ENCODE measurements around the gene MITF. TPM values are rescaled to one million over a fixed set of nuclear protein-coding genes. Genes with fewer than 3 reads are reported as not detected.
"Not testable (repeated sequence)": the region's sequence is repeated elsewhere in the genome, so short reads cannot be mapped to it uniquely, and the experiment has no call there.

Gene MITF
- total and polyA plus RNA-seq, 8 donors, result 3.5 to 61.3 (median 15.5) TPM

GRCh38 chr3:69902386-69902785, 163.1 kb downstream of the MITF start:
- Histone ChIP-seq H3K36me3 (no peaks in the 10 kb centered on the region), H3K27me3 (no peaks in the 10 kb centered on the region), H3K4me3 (no peak overlapping the region), H3K9me3 (no peaks in the 10 kb centered on the region), H3K4me1 (peaks cover 0 to 37% (median 15%) of the 10 kb centered on the region in 4 donors), H3K27ac (no peak overlapping the region)
- WGBS, 5 donors, result 89 to 96% (median 92%) methylated on average over 1 of the region's 1 CpG
- intact Hi-C loops (cut with DNase I; ENCODE audit: low total_unique reads), result no loop called here
- DNase-seq, result no peak
- TF ChIP-seq, protein P1, sequence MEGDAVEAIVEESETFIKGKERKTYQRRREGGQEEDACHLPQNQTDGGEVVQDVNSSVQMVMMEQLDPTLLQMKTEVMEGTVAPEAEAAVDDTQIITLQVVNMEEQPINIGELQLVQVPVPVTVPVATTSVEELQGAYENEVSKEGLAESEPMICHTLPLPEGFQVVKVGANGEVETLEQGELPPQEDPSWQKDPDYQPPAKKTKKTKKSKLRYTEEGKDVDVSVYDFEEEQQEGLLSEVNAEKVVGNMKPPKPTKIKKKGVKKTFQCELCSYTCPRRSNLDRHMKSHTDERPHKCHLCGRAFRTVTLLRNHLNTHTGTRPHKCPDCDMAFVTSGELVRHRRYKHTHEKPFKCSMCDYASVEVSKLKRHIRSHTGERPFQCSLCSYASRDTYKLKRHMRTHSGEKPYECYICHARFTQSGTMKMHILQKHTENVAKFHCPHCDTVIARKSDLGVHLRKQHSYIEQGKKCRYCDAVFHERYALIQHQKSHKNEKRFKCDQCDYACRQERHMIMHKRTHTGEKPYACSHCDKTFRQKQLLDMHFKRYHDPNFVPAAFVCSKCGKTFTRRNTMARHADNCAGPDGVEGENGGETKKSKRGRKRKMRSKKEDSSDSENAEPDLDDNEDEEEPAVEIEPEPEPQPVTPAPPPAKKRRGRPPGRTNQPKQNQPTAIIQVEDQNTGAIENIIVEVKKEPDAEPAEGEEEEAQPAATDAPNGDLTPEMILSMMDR (IDR thresholded peaks at IDR 0.05), result no peak
- TF ChIP-seq POLR2AphosphoS5 (IDR thresholded peaks at IDR 0.05) (no peak), EP300 (IDR thresholded peaks at IDR 0.05) (no peak), POLR2A (IDR thresholded peaks at IDR 0.05) (no peak)

DNA sequence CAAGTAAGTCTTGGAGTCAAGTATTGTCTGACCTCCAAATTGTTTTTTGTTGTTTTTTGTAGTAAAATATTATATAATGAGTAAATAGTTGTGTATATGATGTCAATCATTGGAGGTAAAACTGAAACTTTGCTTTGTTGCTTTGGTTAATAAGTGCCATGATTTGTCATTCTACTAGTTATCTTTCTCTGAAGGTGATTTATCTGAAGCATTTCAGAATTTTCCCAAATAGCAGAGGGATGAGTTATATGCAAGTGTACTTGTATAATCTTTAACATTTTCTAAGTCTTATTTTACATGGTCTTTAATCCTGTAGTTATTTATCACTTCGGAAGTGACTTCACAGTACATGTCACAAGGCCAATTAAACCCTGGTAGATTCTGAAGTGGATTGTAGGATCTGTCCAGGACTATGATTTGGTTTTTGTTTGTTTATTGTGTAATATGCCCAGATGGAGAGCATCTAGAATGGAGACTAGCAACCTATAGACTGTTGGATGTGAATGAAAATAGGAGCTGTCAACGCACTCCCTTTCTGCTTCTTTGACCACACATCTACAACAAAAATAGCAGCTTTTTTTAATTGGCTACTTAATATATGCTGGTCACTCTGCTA, 167.2 kb downstream of the MITF start:
- peaks cover 0 to 39% (median 14%) of the 10 kb centered on the region in 4 donors for H3K4me1 ChIP-seq
- TF ChIP-seq, protein P1 (IDR thresholded peaks at IDR 0.05), result no peak
- no peak for TF ChIP-seq EP300 (IDR thresholded peaks at IDR 0.05)
- no peak for TF ChIP-seq POLR2A (IDR thresholded peaks at IDR 0.05)
- TF ChIP-seq POLR2AphosphoS5 (IDR thresholded peaks at IDR 0.05), result no peak
- DNase-seq, result no peak
- intact Hi-C loops (cut with DNase I; ENCODE audit: low total_unique reads), result no loop called here
- H3K36me3 ChIP-seq, result no peaks in the 10 kb centered on the region
- no peaks in the 10 kb centered on the region for H3K27me3 ChIP-seq
- H3K4me3 ChIP-seq, result no peak overlapping the region
- H3K27ac ChIP-seq, result no peak overlapping the region
- WGBS, 5 donors, result 93 to 99% (median 95%) methylated on average over 2 of the region's 2 CpGs
- peaks cover 0 to 9% (median 4%) of the 10 kb centered on the region in 4 donors for H3K9me3 ChIP-seq

GRCh38 chr3:69907554-69907953, 168.3 kb downstream of the MITF start:
- H3K27me3 ChIP-seq, result no peaks in the 10 kb centered on the region
- H3K36me3 ChIP-seq, result no peaks in the 10 kb centered on the region
- H3K27ac ChIP-seq, result no peak overlapping the region
- DNase-seq, result no peak
- H3K9me3 ChIP-seq, result peaks cover 0 to 9% (median 4%) of the 10 kb centered on the region in 4 donors
- 71 to 89% (median 83%) methylated on average over 1 of the region's 1 CpG for WGBS, 5 donors
- TF ChIP-seq POLR2AphosphoS5 (IDR thresholded peaks at IDR 0.05) (no peak), EP300 (IDR thresholded peaks at IDR 0.05) (no peak), POLR2A (IDR thresholded peaks at IDR 0.05) (no peak)
- TF ChIP-seq, protein P1 (IDR thresholded peaks at IDR 0.05), result no peak
- H3K4me3 ChIP-seq, result no peak overlapping the region
- H3K4me1 ChIP-seq, result peaks cover 0 to 33% (median 9%) of the 10 kb centered on the region in 4 donors
- intact Hi-C loops (cut with DNase I; ENCODE audit: low total_unique reads), result no loop called here

GRCh38 chr3:69909859-69910258, 170.6 kb downstream of the MITF start:
- H3K4me3 ChIP-seq; intact Hi-C loops (cut with DNase I; ENCODE audit: low total_unique reads); H3K9me3 ChIP-seq; H3K27ac ChIP-seq; H3K36me3 ChIP-seq; H3K27me3 ChIP-seq; DNase-seq: not testable (repeated sequence)
- peaks cover 0 to 28% (median 6%) of the 10 kb centered on the region in 4 donors for H3K4me1 ChIP-seq

- no peak overlapping the region for H3K27ac ChIP-seq
- H3K36me3 ChIP-seq, result peaks cover 0 to 5% (median 2%) of the 10 kb centered on the region in 4 donors
- no peaks in the 10 kb centered on the region for H3K27me3 ChIP-seq
- intact Hi-C loops (cut with DNase I; ENCODE audit: low total_unique reads), result no loop called here
- peaks cover 0 to 15% (median 7%) of the 10 kb centered on the region in 4 donors for H3K9me3 ChIP-seq
- no peak for TF ChIP-seq POLR2AphosphoS5 (IDR thresholded peaks at IDR 0.05)
- no peak for TF ChIP-seq POLR2A (IDR thresholded peaks at IDR 0.05)
- no peak for TF ChIP-seq EP300 (IDR thresholded peaks at IDR 0.05)
- TF ChIP-seq, protein P1 (IDR thresholded peaks at IDR 0.05), result no peak
- H3K4me3 ChIP-seq, result no peak overlapping the region
- H3K4me1 ChIP-seq, result no peaks in the 10 kb centered on the region
- DNase-seq, result no peak
- WGBS, 5 donors, result 94 to 97% (median 94%) methylated on average over 3 of the region's 3 CpGs
These were observed 174.2 kb downstream of the MITF start for GRCh38 chr3:69913422-69913821.

All from stomach (tissue), 9 donors.